Measurements from ENCODE around the gene ATRIP.

Gene ATRIP

GRCh38 chr3:48417529-48418108, 28.9 kb upstream of the ATRIP start:
- DNase-seq: no peak
- Histone ChIP-seq H3K4me3 (ENCODE audit: low read depth, low read length) (no peak overlapping the region), H3K9me3 (no peaks in the 10 kb centered on the region), H3K36me3 (no peaks in the 10 kb centered on the region), H3K4me1 (no peaks in the 10 kb centered on the region), H3K27me3 (no peaks in the 10 kb centered on the region)
- no peak for TF ChIP-seq CTCF (IDR thresholded peaks at IDR 0.05; ENCODE audit: low read depth, low read length)

- H3K4me3 ChIP-seq (ENCODE audit: low read depth, low read length): no peak overlapping the region
- no peaks in the 10 kb centered on the region for H3K27me3 ChIP-seq
- no peak for TF ChIP-seq CTCF (IDR thresholded peaks at IDR 0.05; ENCODE audit: low read depth, low read length)
- H3K36me3 ChIP-seq: no peaks in the 10 kb centered on the region
- no peaks in the 10 kb centered on the region for H3K9me3 ChIP-seq
- no peak for DNase-seq
- no peaks in the 10 kb centered on the region for H3K4me1 ChIP-seq
Measured at GRCh38 chr3:48418140-48418539, 28.4 kb upstream of the ATRIP start.

GRCh38 chr3:48418651-48419050, 27.9 kb upstream of the ATRIP start:
- Histone ChIP-seq H3K27me3 (no peaks in the 10 kb centered on the region), H3K36me3 (no peaks in the 10 kb centered on the region), H3K9me3 (no peaks in the 10 kb centered on the region), H3K4me1 (no peaks in the 10 kb centered on the region), H3K4me3 (ENCODE audit: low read depth, low read length) (no peak overlapping the region)
- DNase-seq: no peak
- TF ChIP-seq CTCF (IDR thresholded peaks at IDR 0.05; ENCODE audit: low read depth, low read length): no peak

- no peak for TF ChIP-seq CTCF (IDR thresholded peaks at IDR 0.05; ENCODE audit: low read depth, low read length)
- Histone ChIP-seq H3K27me3 (no peaks in the 10 kb centered on the region), H3K9me3 (no peaks in the 10 kb centered on the region), H3K4me3 (ENCODE audit: low read depth, low read length) (no peak overlapping the region), H3K4me1 (no peaks in the 10 kb centered on the region), H3K36me3 (no peaks in the 10 kb centered on the region)
- no peak for DNase-seq
Measured at GRCh38 chr3:48419149-48419548, 27.4 kb upstream of the ATRIP start.

GRCh38 chr3:48419597-48419996, 26.9 kb upstream of the ATRIP start:
- no peaks in the 10 kb centered on the region for H3K9me3 ChIP-seq
- no peak overlapping the region for H3K4me3 ChIP-seq (ENCODE audit: low read depth, low read length)
- no peak for TF ChIP-seq CTCF (IDR thresholded peaks at IDR 0.05; ENCODE audit: low read depth, low read length)
- H3K4me1 ChIP-seq: no peaks in the 10 kb centered on the region
- H3K27me3 ChIP-seq: no peaks in the 10 kb centered on the region
- no peaks in the 10 kb centered on the region for H3K36me3 ChIP-seq
- DNase-seq: no peak

GRCh38 chr3:48420561-48420960, 26.0 kb upstream of the ATRIP start:
- Histone ChIP-seq H3K4me3 (ENCODE audit: low read depth, low read length) (no peak overlapping the region), H3K36me3 (no peaks in the 10 kb centered on the region), H3K9me3 (no peaks in the 10 kb centered on the region), H3K4me1 (no peaks in the 10 kb centered on the region), H3K27me3 (no peaks in the 10 kb centered on the region)
- no peak for TF ChIP-seq CTCF (IDR thresholded peaks at IDR 0.05; ENCODE audit: low read depth, low read length)
- DNase-seq: no peak

All from BE2C (cell line).